HFF-Myc (cell line): Measurements from ENCODE around the gene TTC3.
"Not testable (repeated sequence)": the region's sequence is repeated elsewhere in the genome, so short reads cannot be mapped to it uniquely, and the experiment has no call there.

ENCODE experiments used
- DNase-seq: peaks from one replicate; pipeline ENCODE4 v3.0.0-alpha.2; 2011; ENCODE audit warnings: low read depth; ENCODE audit errors: extremely low read depth
- H3K4me3 ChIP-seq: replicated peaks from 2 replicates; pipeline ENCODE4 v1.5.1; 2011; ENCODE audit warnings: low read depth, mild to moderate bottlenecking, control low read depth, low read length
- CTCF ChIP-seq: IDR thresholded peaks from 2 replicates; pipeline ENCODE4 v1.5.1; 2012; ENCODE audit warnings: mild to moderate bottlenecking, low read depth, low read length, control low read depth; ENCODE audit errors: missing control alignments

TTC3 gene

GRCh38 chr21:37087188-37087587 lies 14.1 kb downstream of the TTC3 start:
- peak; percentile 32 for TF ChIP-seq CTCF
- H3K4me3 ChIP-seq = no peak overlapping the region
- DNase-seq = no peak

- no peak for TF ChIP-seq CTCF
- DNase-seq = no peak
- H3K4me3 ChIP-seq = no peak overlapping the region
Measured at GRCh38 chr21:37088186-37088735, 15.2 kb downstream of the TTC3 start.

GRCh38 chr21:37093977-37094376 lies 20.9 kb downstream of the TTC3 start:
- no peak overlapping the region for H3K4me3 ChIP-seq
- no peak for DNase-seq
- no peak for TF ChIP-seq CTCF

GRCh38 chr21:37095821-37096220 lies 22.8 kb downstream of the TTC3 start:
- DNase-seq = no peak
- TF ChIP-seq CTCF = no peak
- H3K4me3 ChIP-seq = no peak overlapping the region

- no peak overlapping the region for H3K4me3 ChIP-seq
- TF ChIP-seq CTCF = no peak
- no peak for DNase-seq
Measured at GRCh38 chr21:37098751-37099150, 25.7 kb downstream of the TTC3 start.

GRCh38 chr21:37100316-37100715 lies 27.3 kb downstream of the TTC3 start:
- TF ChIP-seq CTCF = no peak
- no peak overlapping the region for H3K4me3 ChIP-seq
- no peak for DNase-seq

- no peak overlapping the region for H3K4me3 ChIP-seq
- DNase-seq = no peak
- TF ChIP-seq CTCF = no peak
Measured at GRCh38 chr21:37101384-37101783, 28.3 kb downstream of the TTC3 start.

- DNase-seq, H3K4me3 ChIP-seq: not testable (repeated sequence)
Measured at GRCh38 chr21:37102746-37103145, 29.7 kb downstream of the TTC3 start.
